ENCODE results near the gene ERGIC2. TPM values are rescaled to one million over a fixed set of nuclear protein-coding genes. Genes with fewer than 3 reads are reported as not detected.
"Not testable (repeated sequence)": the region's sequence is repeated elsewhere in the genome, so short reads cannot be mapped to it uniquely, and the experiment has no call there.

Gene ERGIC2
- total and polyA plus RNA-seq, 3 donors from 2014 or later, result 41.7 to 83.0 (median 71.3) TPM

GRCh38 chr12:29396774-29397173 is 15.8 kb upstream of the ERGIC2 start:
- Histone ChIP-seq H3K36me3 (ENCODE audit: low read depth, missing control alignments) (no peaks in the 10 kb centered on the region), H3K9me3 (no peaks in the 10 kb centered on the region), H3K4me1 (no peaks in the 10 kb centered on the region), H3K4me3 (no peak overlapping the region), H3K27ac (no peak overlapping the region), H3K27me3 (no peaks in the 10 kb centered on the region)
- WGBS, 2 donors, result 83 to 86% methylated on average over 3 of the region's 3 CpGs
- no peak for DNase-seq
- TF ChIP-seq POLR2A (IDR thresholded peaks at IDR 0.05) (no peak), CTCF (IDR thresholded peaks at IDR 0.05) (no peak)
- intact Hi-C loops (cut with DNase I; ENCODE audit: low total_unique reads), result no loop called here

- Histone ChIP-seq H3K36me3 (ENCODE audit: low read depth, missing control alignments) (no peaks in the 10 kb centered on the region), H3K27ac (no peak overlapping the region), H3K4me1 (no peaks in the 10 kb centered on the region), H3K4me3 (no peak overlapping the region), H3K27me3 (no peaks in the 10 kb centered on the region), H3K9me3 (no peaks in the 10 kb centered on the region)
- DNase-seq, result no peak
- WGBS, 2 donors, result 46 to 61% methylated on average over 1 of the region's 1 CpG
- intact Hi-C loops (cut with DNase I; ENCODE audit: low total_unique reads), result no loop called here
- TF ChIP-seq POLR2A (IDR thresholded peaks at IDR 0.05), result no peak
- no peak for TF ChIP-seq CTCF (IDR thresholded peaks at IDR 0.05)
Measured at GRCh38 chr12:29395356-29395755, 14.4 kb upstream of the ERGIC2 start.

GRCh38 chr12:29390419-29390818 is 9.4 kb upstream of the ERGIC2 start:
- WGBS, 2 donors, result 25 to 44% methylated on average over 3 of the region's 3 CpGs

GRCh38 chr12:29389295-29389919 is 8.4 kb upstream of the ERGIC2 start:
- Histone ChIP-seq H3K4me1 (no peaks in the 10 kb centered on the region), H3K27me3 (no peaks in the 10 kb centered on the region), H3K27ac (peak overlapping the region; percentile 72 to 87), H3K9me3 (no peaks in the 10 kb centered on the region), H3K4me3 (peak overlapping the region; percentile 53 to 68), H3K36me3 (ENCODE audit: low read depth, missing control alignments) (no peaks in the 10 kb centered on the region)
- 60 to 74% methylated on average over 27 to 65 of the region's 65 CpGs for WGBS, 2 donors
- no peak for TF ChIP-seq POLR2A (IDR thresholded peaks at IDR 0.05)
- TF ChIP-seq CTCF (IDR thresholded peaks at IDR 0.05), result no peak
- peak; percentile 45 for DNase-seq
- intact Hi-C loops (cut with DNase I; ENCODE audit: low total_unique reads), result no loop called here

More at GRCh38 chr12:29390419-29390818, 9.4 kb upstream of the ERGIC2 start:
- H3K9me3 ChIP-seq; H3K27me3 ChIP-seq; DNase-seq; intact Hi-C loops (cut with DNase I; ENCODE audit: low total_unique reads); H3K36me3 ChIP-seq (ENCODE audit: low read depth, missing control alignments); H3K4me1 ChIP-seq: not testable (repeated sequence)
- peak overlapping the region; percentile 72 to 87 for H3K27ac ChIP-seq
- H3K4me3 ChIP-seq, result peak overlapping the region in 1 of 2 donors; percentile 68

GRCh38 chr12:29386084-29386680 is 5.2 kb upstream of the ERGIC2 start:
- DNase-seq; intact Hi-C loops (cut with DNase I; ENCODE audit: low total_unique reads); H3K9me3 ChIP-seq; H3K27ac ChIP-seq; H3K4me1 ChIP-seq; H3K36me3 ChIP-seq (ENCODE audit: low read depth, missing control alignments); H3K4me3 ChIP-seq; H3K27me3 ChIP-seq: not testable (repeated sequence)
- WGBS, 2 donors, result 65 to 90% methylated on average over 10 to 33 of the region's 36 CpGs

- H3K36me3 ChIP-seq (ENCODE audit: low read depth, missing control alignments); intact Hi-C loops (cut with DNase I; ENCODE audit: low total_unique reads); H3K27me3 ChIP-seq; H3K27ac ChIP-seq; H3K4me1 ChIP-seq; H3K4me3 ChIP-seq; DNase-seq; H3K9me3 ChIP-seq: not testable (repeated sequence)
- 91 to 94% methylated on average over 17 of the region's 17 CpGs for WGBS, 2 donors
Measured at GRCh38 chr12:29385194-29385593, 4.2 kb upstream of the ERGIC2 start.
